Right lobe of liver (tissue), 6 donors: ENCODE measurements around the gene MCFD2. TPM values are rescaled to one million over a fixed set of nuclear protein-coding genes. Genes with fewer than 3 reads are reported as not detected.

Experiments used
- ATAC-seq, 4 donors: fragments of 200-7000 bp; cut with Tn5 transposase; one replicate each; pipeline ENCODE4 v1.9.1; 2020; ENCODE audit warnings: mild to moderate bottlenecking in 4 of 4, moderate library complexity in 4 of 4
- DNase-seq, 3 donors: peaks; one replicate each; pipeline ENCODE4 v3.0.0-alpha.2; 2020
- H3K27ac ChIP-seq, 3 donors: fragments of 200-600 bp; one replicate each; pipeline ENCODE4 v1.8.0; 2022
- H3K27me3 ChIP-seq, 2 donors: fragments of 200-600 bp; one replicate each; pipeline ENCODE4 v1.8.0; 2022
- H3K36me3 ChIP-seq, 4 donors: fragments of 200-600 bp; sonication (generic) in 1 of 4; one replicate each; pipeline versions ENCODE4 v1.5.1 to v1.8.0; 2017 to 2022; ENCODE audit warnings: control low read depth in 1 of 4
- H3K4me1 ChIP-seq, 4 donors: fragments of 200-600 bp; sonication (generic) in 1 of 4; one replicate each; pipeline versions ENCODE4 v1.5.1 to v1.8.0; 2017 to 2022; ENCODE audit warnings: control low read depth in 1 of 4
- H3K4me3 ChIP-seq, 3 donors: fragments of 200-600 bp; one replicate each; pipeline ENCODE4 v1.8.0; 2022
- H3K9me3 ChIP-seq, 4 donors: fragments of 200-600 bp; sonication (generic) in 1 of 4; one replicate each; pipeline versions ENCODE4 v1.5.1 to v1.8.0; 2017 to 2022; ENCODE audit warnings: control low read depth in 1 of 4
- POLR2A ChIP-seq: fragments of 450-650 bp; IDR thresholded peaks from one replicate; pipeline ENCODE4 v1.6.1; 2017; ENCODE audit warnings: antibody characterized with exemption, mild to moderate bottlenecking
- WGBS: methylation state at CpG from one replicate; pipeline ENCODE4 v1.1.6; 2018; ENCODE audit warnings: low coverage, low lambda C conversion rate; ENCODE audit not compliant: insufficient coverage; ENCODE audit errors: missing lambda C conversion rate; 5-methylcytosine and 5-hydroxymethylcytosine counted together
- intact Hi-C, 2 donors: fragments of 100-400 bp; cut with DNase I; formaldehyde crosslinking; loops; one replicate each; pipeline versions ENCODE4 v1.11.2 to v1.14.1; 2022
- total RNA-seq, 6 experiments: library from RNA; depleted of rRNA in 2 of 6; stranded (reverse); fragments of >200 nt in 2 of 6; fragmentation: NEBNext Ultra II Directional in 3 of 6; extraction: Animal tissue kit (Norgen Biotek cat#: 25700) in 3 of 6; gene quantifications; one replicate each; pipeline versions ENCODE4 v1.1.0 to v1.2.4, GENCODE V29; 2016 to 2023
- TF ChIP-seq, protein P1 (sequence below), 4 donors: fragments of 200-600 bp in 3 of 4; fragments of 450-650 bp in 1 of 4; IDR thresholded peaks; one replicate each; pipeline versions ENCODE4 v1.5.1 to v1.8.0; 2016 to 2022; ENCODE audit warnings: antibody characterized with exemption in 4 of 4, mild to moderate bottlenecking in 2 of 4
- donor health status: DM: no; HTN: yes; CAD: no.
- donor health status: DM: no; HTN: no; CAD: no.
- donor health status: DM: no; HTN: no; CAD: no.
- donor health status: DM: no; HTN: yes; CAD: no.
- donor health status: DM: no; HTN: yes; CAD: no.

The MCFD2 gene
- total RNA-seq, 6 experiments from 2014 or later, result 85.0 to 147 (median 99.2) TPM

DNA sequence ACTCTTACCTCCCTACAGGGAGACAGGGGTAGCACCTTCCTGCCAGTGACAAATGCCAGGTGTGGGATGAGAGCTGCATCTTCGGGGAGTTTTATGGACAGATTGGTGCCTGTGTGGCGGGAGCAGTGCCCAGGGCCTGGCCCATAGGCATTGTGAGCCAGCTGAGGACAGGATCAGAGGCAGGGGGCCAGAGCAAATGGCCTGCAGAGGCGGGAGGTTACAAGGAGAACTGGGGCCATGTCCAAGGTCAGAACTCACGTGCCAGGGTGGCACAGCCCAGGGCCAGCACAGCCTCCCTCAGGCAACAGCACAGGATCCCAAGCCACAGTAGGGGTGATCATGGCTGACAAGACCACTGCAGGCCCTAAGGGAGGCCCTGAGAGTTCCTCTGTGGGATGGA, 40.2 kb upstream of the MCFD2 start:
- DNase-seq (peak; percentile 40 to 93 (median 92)), ATAC-seq (peak; percentile 9 to 70 (median 62))
- Histone ChIP-seq H3K36me3 (peaks cover 0 to 19% (median 0%) of the 10 kb centered on the region in 4 donors), H3K27me3 (no peaks in the 10 kb centered on the region), H3K4me3 (no peak overlapping the region), H3K4me1 (peaks cover 0 to 39% (median 19%) of the 10 kb centered on the region in 4 donors), H3K9me3 (no peaks in the 10 kb centered on the region), H3K27ac (peak overlapping the region in 2 of 3 donors; percentile 24 to 78)
- intact Hi-C loops, result no loop called here
- no peak for TF ChIP-seq POLR2A
- TF ChIP-seq, protein P1, sequence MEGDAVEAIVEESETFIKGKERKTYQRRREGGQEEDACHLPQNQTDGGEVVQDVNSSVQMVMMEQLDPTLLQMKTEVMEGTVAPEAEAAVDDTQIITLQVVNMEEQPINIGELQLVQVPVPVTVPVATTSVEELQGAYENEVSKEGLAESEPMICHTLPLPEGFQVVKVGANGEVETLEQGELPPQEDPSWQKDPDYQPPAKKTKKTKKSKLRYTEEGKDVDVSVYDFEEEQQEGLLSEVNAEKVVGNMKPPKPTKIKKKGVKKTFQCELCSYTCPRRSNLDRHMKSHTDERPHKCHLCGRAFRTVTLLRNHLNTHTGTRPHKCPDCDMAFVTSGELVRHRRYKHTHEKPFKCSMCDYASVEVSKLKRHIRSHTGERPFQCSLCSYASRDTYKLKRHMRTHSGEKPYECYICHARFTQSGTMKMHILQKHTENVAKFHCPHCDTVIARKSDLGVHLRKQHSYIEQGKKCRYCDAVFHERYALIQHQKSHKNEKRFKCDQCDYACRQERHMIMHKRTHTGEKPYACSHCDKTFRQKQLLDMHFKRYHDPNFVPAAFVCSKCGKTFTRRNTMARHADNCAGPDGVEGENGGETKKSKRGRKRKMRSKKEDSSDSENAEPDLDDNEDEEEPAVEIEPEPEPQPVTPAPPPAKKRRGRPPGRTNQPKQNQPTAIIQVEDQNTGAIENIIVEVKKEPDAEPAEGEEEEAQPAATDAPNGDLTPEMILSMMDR (IDR thresholded peaks at IDR 0.05), result no peak
- 67% methylated on average over 1 of the region's 4 CpGs for WGBS

DNA sequence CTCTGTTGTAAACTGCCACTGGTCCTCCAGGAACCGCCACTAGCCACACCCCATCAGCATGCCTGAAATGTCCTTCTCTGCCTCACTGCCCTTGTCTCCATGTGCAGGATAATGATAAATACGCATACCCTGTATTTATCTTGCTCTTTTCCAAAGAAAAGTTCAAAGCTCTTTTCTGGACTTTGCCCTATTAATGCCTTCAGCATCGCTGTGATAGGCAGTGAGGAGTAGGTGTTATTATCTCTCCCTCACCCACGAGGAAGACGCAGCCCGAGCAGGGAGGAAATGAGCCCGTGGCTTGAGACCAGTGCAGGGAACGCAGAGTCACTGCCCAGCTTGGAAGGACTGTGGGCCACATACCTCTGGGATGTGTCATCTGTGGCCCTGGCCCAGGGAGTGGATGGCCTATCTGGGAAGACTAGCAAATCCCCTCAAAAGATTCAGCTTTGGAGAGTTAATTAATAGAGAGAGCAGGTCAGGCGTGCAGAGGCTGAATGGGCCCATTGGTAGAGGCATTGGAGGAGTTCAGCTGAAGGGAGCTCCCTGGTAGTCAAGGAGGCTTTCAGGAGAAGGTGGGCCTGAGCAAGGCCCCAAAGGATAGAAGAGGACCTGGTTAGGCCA, 39.5 kb upstream of the MCFD2 start:
- DNase-seq, result peak in 2 of 3 donors; percentile 66 to 76
- Histone ChIP-seq H3K36me3 (peaks cover 0 to 19% (median 0%) of the 10 kb centered on the region in 4 donors), H3K4me1 (peaks cover 0 to 39% (median 19%) of the 10 kb centered on the region in 4 donors), H3K27me3 (no peaks in the 10 kb centered on the region), H3K4me3 (no peak overlapping the region), H3K9me3 (no peaks in the 10 kb centered on the region), H3K27ac (peak overlapping the region in 2 of 3 donors; percentile 24 to 78)
- intact Hi-C loops, result no loop called here
- 36% methylated on average over 9 of the region's 9 CpGs for WGBS
- peak; percentile 8 to 67 (median 24) for ATAC-seq
- TF ChIP-seq, protein P1 (IDR thresholded peaks at IDR 0.05), result no peak
- TF ChIP-seq POLR2A, result no peak

DNA sequence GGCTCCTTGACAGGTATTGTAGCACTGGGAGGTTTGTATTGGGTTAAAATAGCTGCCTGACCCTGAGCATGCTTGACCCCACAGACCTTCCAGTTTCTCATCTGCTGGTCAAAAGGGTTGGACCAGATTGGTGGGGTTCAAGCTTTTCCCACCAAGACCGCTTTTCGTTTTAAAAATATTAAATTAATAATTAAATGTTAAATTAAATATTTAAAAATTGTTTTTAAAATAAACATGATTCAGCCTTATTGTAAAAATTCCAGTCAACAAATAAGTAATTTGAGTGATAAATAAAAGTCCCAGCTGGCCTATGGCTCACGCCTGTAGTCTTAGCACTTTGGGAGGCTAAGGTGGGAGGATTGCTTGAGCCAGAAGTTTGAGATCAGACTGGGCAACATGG, 36.6 kb upstream of the MCFD2 start:
- H3K4me3 ChIP-seq, result no peak overlapping the region
- no peak overlapping the region for H3K27ac ChIP-seq
- no peaks in the 10 kb centered on the region for H3K9me3 ChIP-seq
- peaks cover 0 to 14% (median 0%) of the 10 kb centered on the region in 4 donors for H3K36me3 ChIP-seq
- intact Hi-C loops, result no loop called here
- 91% methylated on average over 3 of the region's 3 CpGs for WGBS
- DNase-seq (no peak), ATAC-seq (no peak)
- peaks cover 0 to 30% (median 13%) of the 10 kb centered on the region in 4 donors for H3K4me1 ChIP-seq
- H3K27me3 ChIP-seq, result no peaks in the 10 kb centered on the region
- no peak for TF ChIP-seq POLR2A

DNA sequence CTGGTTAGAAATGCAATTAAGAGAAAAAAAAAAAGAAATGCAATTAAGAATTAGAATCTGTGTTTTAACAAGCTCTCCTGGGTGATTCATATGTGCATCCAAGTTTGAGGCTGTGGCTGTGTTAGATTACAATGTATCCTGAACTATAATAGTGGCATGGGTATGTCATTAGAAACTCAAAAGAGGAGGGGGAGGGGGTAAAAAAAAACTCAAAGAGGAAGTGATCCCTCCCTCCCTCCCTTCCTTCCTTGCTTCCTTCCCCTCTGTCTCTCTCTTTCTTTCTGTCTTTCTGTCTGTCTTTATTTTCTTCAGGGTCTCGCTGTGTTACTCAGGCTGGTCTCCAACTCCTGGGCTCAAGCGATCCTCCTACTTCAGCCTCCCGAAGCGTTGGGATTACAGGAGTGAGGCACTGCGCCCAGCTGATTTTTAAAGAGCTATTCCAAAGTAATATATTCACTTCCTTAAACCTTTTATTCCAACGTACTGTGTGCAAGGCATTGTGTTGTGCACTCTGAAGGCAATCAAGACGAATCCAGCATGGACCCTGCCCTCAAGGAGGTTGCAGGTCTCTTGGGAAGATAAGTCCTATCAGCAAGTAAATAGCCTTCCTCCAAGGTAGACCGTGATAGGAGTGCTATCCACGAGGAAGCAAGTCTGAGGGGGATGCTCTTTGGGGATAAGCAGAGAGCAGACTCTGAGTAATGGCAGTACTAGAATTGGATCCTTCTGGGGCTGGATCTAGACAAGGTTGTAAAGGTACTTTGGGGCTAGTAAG, 35.9 kb upstream of the MCFD2 start:
- Histone ChIP-seq H3K36me3 (peaks cover 0 to 12% (median 0%) of the 10 kb centered on the region in 4 donors), H3K27ac (no peak overlapping the region), H3K27me3 (no peaks in the 10 kb centered on the region), H3K4me1 (peaks cover 0 to 26% (median 11%) of the 10 kb centered on the region in 4 donors), H3K9me3 (no peaks in the 10 kb centered on the region), H3K4me3 (no peak overlapping the region)
- intact Hi-C loops, result no loop called here
- no peak for ATAC-seq
- TF ChIP-seq POLR2A, result no peak
- TF ChIP-seq, protein P1 (IDR thresholded peaks at IDR 0.05), result no peak
- WGBS, result 84% methylated on average over 9 of the region's 9 CpGs
- no peak for DNase-seq

DNA sequence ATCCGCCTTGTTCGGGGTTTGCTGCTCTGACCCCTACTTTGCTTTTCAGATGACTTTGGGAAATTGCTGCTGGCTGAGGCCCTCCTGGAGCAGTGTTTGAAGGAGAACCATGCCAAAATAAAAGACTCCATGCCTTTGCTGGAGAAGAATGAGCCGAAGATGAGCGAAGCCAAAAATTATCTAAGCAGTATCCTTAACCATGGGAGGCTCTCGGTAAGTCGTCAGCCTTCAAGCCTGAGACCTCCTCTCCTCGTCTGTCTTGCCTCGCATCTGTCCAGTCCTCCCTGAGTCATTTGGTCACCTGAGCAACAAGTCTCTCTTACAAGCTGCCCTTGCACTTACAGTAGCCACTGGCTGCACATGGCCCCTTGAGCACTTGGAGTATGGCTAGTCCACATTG, 34.7 kb upstream of the MCFD2 start:
- peaks cover 0 to 15% (median 5%) of the 10 kb centered on the region in 4 donors for H3K4me1 ChIP-seq
- no peaks in the 10 kb centered on the region for H3K9me3 ChIP-seq
- no peaks in the 10 kb centered on the region for H3K27me3 ChIP-seq
- H3K36me3 ChIP-seq, result peaks cover 0 to 12% (median 0%) of the 10 kb centered on the region in 4 donors
- ATAC-seq (no peak), DNase-seq (no peak)
- 91% methylated on average over 6 of the region's 8 CpGs for WGBS
- TF ChIP-seq POLR2A, result no peak
- TF ChIP-seq, protein P1 (IDR thresholded peaks at IDR 0.05), result no peak
- intact Hi-C loops, result no loop called here
- no peak overlapping the region for H3K4me3 ChIP-seq
- no peak overlapping the region for H3K27ac ChIP-seq
